HepG2 (cell line): ENCODE results near the gene ARL5B. TPM values are rescaled to one million over a fixed set of nuclear protein-coding genes. Genes with fewer than 3 reads are reported as not detected.

Experiments used
- CREB1 ChIP-seq, 2 experiments: fragments of 450-650 bp in 1 of 2; IDR thresholded peaks; 2 replicates each; pipeline ENCODE4 v1.6.1; 2016 to 2017; ENCODE audit warnings: control low read depth in 1 of 2, mild to moderate bottlenecking in 1 of 2, missing compliant biosample characterization in 1 of 2, missing genetic modification characterization in 1 of 2
- DPF2 ChIP-seq: sonication (generic); formaldehyde crosslinking; IDR thresholded peaks from 2 replicates; pipeline ENCODE4 v1.4.0; 2020; ENCODE audit warnings: mild to moderate bottlenecking, low read depth, missing genetic modification reagents, borderline replicate concordance
- GABPB1 ChIP-seq: IDR thresholded peaks from 2 replicates; pipeline ENCODE4 v1.6.1; 2016; ENCODE audit warnings: mild to moderate bottlenecking, missing genetic modification reagents, moderate library complexity, missing compliant biosample characterization
- HDAC1 ChIP-seq: sonication (generic); formaldehyde crosslinking; IDR thresholded peaks from 2 replicates; pipeline ENCODE4 v1.5.1; 2020; ENCODE audit warnings: mild to moderate bottlenecking, missing genetic modification reagents
- HOXA3 ChIP-seq: sonication (generic); formaldehyde crosslinking; IDR thresholded peaks from 2 replicates; pipeline ENCODE4 v1.5.0; 2020; ENCODE audit warnings: missing genetic modification reagents
- KDM5B ChIP-seq: sonication (generic); formaldehyde crosslinking; IDR thresholded peaks from 2 replicates; pipeline ENCODE4 v1.4.0; 2020; ENCODE audit warnings: missing genetic modification reagents, mild to moderate bottlenecking, borderline replicate concordance
- PAF1 ChIP-seq: IDR thresholded peaks from 2 replicates; pipeline ENCODE4 v1.6.1; 2016; ENCODE audit warnings: missing genetic modification reagents, missing compliant biosample characterization
- RBAK ChIP-seq: sonication (generic); formaldehyde crosslinking; IDR thresholded peaks from 2 replicates; pipeline ENCODE4 v1.5.1; 2020; ENCODE audit warnings: mild to moderate bottlenecking, missing genetic modification reagents
- TCF12 ChIP-seq, 2 experiments: fragments of 450-650 bp in 1 of 2; sonication (generic) in 1 of 2; formaldehyde crosslinking in 1 of 2; IDR thresholded peaks; 2 replicates each; pipeline versions ENCODE4 v1.6.1 to v1.8.0; 2017 to 2022; ENCODE audit warnings: antibody characterized with exemption in 1 of 2, mild to moderate bottlenecking in 1 of 2, missing genetic modification reagents in 1 of 2, moderate library complexity in 1 of 2
- ZBTB7B ChIP-seq: sonication (generic); formaldehyde crosslinking; IDR thresholded peaks from 2 replicates; pipeline ENCODE4 v1.4.0; 2020; ENCODE audit warnings: missing genetic modification reagents
- ZSCAN25 ChIP-seq: sonication (generic); formaldehyde crosslinking; IDR thresholded peaks from 2 replicates; pipeline ENCODE4 v1.8.0; 2022; ENCODE audit warnings: mild to moderate bottlenecking, missing genetic modification reagents
- ZSCAN31 ChIP-seq: sonication (generic); formaldehyde crosslinking; IDR thresholded peaks from 2 replicates; pipeline ENCODE4 v1.5.0; 2020; ENCODE audit warnings: low read depth, mild to moderate bottlenecking, missing genetic modification reagents
- polyA plus RNA-seq, 8 experiments: library from polyadenylated mRNA; depleted of rRNA in 3 of 8; stranded (reverse) in 7 of 8; unstranded in 1 of 8; fragments of >200 nt; fragmentation: Illumina TruSeq in 4 of 8; extraction: Trizol in 4 of 8; gene quantifications; 2 replicates each; pipeline versions ENCODE4 v1.2.1 to v1.2.3, GENCODE V29; 2011 to 2016; ENCODE audit warnings: low read depth in 4 of 8, missing spikeins in 1 of 8, mixed read lengths in 1 of 8; ENCODE audit not compliant: insufficient read depth in 1 of 8
- total RNA-seq, 5 experiments: library from RNA; depleted of rRNA; stranded (reverse); fragments of >200 nt; fragmentation: Illumina TruSeq; extraction: Trizol; gene quantifications; 2 replicates each; pipeline ENCODE4 v1.2.3, GENCODE V29; 2016; ENCODE audit warnings: low read depth in 1 of 5
- TF ChIP-seq, protein P1 (sequence below): sonication (generic); formaldehyde crosslinking; IDR thresholded peaks from 2 replicates; pipeline ENCODE4 v1.4.0; 2020; ENCODE audit warnings: missing genetic modification reagents
- TF ChIP-seq, protein P2 (sequence below): sonication (generic); formaldehyde crosslinking; IDR thresholded peaks from 2 replicates; pipeline ENCODE4 v1.4.0; 2020; ENCODE audit warnings: mild to moderate bottlenecking, missing genetic modification reagents
- TF ChIP-seq, protein P3 (sequence below): sonication (generic); formaldehyde crosslinking; conservative IDR thresholded peaks from 2 replicates; pipeline ENCODE4 v1.4.0; 2020; ENCODE audit warnings: missing genetic modification reagents
- TF ChIP-seq, protein P4 (sequence below): sonication (generic); formaldehyde crosslinking; IDR thresholded peaks from 2 replicates; pipeline ENCODE4 v1.4.0; 2020; ENCODE audit warnings: mild to moderate bottlenecking, missing genetic modification reagents
- TF ChIP-seq, protein P5 (sequence below): sonication (generic); formaldehyde crosslinking; IDR thresholded peaks from 2 replicates; pipeline ENCODE4 v1.5.1; 2020; ENCODE audit warnings: mild to moderate bottlenecking, missing genetic modification reagents, moderate library complexity

ARL5B gene
- total and polyA plus RNA-seq, 2 of the 13 experiments (the other 11 are each of a cell fraction or from before 2014, with no cell fraction given), result 26.6 to 32.7 TPM

DNA sequence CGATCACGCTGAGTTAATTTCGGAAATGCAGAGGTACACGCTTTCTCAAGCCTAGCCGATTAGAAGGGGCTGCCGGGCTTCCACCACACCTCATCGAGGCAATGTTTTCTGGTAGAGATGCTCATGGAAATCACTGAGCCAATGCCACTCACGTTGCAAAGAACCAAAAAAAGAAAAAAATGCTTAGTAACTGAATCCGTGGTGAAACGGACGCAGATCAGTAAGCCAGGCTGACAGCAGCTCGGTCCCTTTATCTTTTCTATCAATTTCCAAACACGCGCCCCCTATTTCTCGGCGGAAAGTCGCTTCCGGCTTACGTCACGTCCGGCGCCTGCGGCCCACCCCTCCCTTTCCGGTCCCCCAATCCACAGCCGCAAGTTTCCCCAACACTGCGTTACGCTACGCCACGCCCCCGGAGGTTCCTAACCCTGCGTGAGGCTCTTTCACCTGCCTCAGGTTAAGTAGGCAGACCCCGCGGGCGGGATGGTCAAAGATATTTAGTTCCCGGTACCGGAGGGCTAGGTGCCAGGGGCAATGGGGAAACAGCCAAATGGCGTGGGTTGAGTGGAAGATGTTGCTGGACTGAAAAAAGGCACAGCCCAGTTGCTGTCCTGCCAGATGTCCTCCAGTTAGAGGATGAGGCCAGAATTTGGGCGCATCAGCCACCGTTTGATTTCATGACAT lies 7.8 kb upstream of the ARL5B start, which contains the start of gene NSUN6 (continued):
- TF ChIP-seq, protein P1, sequence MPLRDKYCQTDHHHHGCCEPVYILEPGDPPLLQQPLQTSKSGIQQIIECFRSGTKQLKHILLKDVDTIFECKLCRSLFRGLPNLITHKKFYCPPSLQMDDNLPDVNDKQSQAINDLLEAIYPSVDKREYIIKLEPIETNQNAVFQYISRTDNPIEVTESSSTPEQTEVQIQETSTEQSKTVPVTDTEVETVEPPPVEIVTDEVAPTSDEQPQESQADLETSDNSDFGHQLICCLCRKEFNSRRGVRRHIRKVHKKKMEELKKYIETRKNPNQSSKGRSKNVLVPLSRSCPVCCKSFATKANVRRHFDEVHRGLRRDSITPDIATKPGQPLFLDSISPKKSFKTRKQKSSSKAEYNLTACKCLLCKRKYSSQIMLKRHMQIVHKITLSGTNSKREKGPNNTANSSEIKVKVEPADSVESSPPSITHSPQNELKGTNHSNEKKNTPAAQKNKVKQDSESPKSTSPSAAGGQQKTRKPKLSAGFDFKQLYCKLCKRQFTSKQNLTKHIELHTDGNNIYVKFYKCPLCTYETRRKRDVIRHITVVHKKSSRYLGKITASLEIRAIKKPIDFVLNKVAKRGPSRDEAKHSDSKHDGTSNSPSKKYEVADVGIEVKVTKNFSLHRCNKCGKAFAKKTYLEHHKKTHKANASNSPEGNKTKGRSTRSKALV (CRISPR knock-in tag), result no peak
- peak; percentile 86; the same call in 1 of the 2 replicates for TF ChIP-seq HOXA3 (CRISPR knock-in tag)
- peak; percentile 74; the same call in 1 of the 2 replicates for TF ChIP-seq KDM5B (CRISPR knock-in tag)
- TF ChIP-seq CREB1 (IDR thresholded peaks at IDR 0.05), result peak; percentile 96
- TF ChIP-seq CREB1 (CRISPR knock-in tag; IDR thresholded peaks at IDR 0.05), result peak; percentile 98
- TF ChIP-seq, protein P2, sequence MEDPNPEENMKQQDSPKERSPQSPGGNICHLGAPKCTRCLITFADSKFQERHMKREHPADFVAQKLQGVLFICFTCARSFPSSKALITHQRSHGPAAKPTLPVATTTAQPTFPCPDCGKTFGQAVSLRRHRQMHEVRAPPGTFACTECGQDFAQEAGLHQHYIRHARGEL (CRISPR knock-in tag), result 0 out of 2 replicates have a peak, but pooled peaks have one; percentile 48
- no peak for TF ChIP-seq DPF2
- TF ChIP-seq, protein P3, sequence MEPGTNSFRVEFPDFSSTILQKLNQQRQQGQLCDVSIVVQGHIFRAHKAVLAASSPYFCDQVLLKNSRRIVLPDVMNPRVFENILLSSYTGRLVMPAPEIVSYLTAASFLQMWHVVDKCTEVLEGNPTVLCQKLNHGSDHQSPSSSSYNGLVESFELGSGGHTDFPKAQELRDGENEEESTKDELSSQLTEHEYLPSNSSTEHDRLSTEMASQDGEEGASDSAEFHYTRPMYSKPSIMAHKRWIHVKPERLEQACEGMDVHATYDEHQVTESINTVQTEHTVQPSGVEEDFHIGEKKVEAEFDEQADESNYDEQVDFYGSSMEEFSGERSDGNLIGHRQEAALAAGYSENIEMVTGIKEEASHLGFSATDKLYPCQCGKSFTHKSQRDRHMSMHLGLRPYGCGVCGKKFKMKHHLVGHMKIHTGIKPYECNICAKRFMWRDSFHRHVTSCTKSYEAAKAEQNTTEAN (CRISPR knock-in tag), result no peak
- TF ChIP-seq HDAC1 (CRISPR knock-in tag), result peak; percentile 75; the same call in 1 of the 2 replicates
- TF ChIP-seq PAF1, result no peak
- TF ChIP-seq, protein P4, sequence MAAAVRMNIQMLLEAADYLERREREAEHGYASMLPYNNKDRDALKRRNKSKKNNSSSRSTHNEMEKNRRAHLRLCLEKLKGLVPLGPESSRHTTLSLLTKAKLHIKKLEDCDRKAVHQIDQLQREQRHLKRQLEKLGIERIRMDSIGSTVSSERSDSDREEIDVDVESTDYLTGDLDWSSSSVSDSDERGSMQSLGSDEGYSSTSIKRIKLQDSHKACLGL (CRISPR knock-in tag), result peak; percentile 40; the same call in 1 of the 2 replicates
- no peak for TF ChIP-seq TCF12 (IDR thresholded peaks at IDR 0.05)
- TF ChIP-seq TCF12 (CRISPR knock-in tag; IDR thresholded peaks at IDR 0.05), result no peak
- no peak for TF ChIP-seq ZSCAN25
- peak; percentile 56; the same call in 1 of the 2 replicates for TF ChIP-seq ZSCAN31 (CRISPR knock-in tag)
- TF ChIP-seq RBAK, result no peak
- no peak for TF ChIP-seq ZBTB7B
- TF ChIP-seq GABPB1 (CRISPR knock-in tag), result peak; percentile 98
- TF ChIP-seq, protein P5, sequence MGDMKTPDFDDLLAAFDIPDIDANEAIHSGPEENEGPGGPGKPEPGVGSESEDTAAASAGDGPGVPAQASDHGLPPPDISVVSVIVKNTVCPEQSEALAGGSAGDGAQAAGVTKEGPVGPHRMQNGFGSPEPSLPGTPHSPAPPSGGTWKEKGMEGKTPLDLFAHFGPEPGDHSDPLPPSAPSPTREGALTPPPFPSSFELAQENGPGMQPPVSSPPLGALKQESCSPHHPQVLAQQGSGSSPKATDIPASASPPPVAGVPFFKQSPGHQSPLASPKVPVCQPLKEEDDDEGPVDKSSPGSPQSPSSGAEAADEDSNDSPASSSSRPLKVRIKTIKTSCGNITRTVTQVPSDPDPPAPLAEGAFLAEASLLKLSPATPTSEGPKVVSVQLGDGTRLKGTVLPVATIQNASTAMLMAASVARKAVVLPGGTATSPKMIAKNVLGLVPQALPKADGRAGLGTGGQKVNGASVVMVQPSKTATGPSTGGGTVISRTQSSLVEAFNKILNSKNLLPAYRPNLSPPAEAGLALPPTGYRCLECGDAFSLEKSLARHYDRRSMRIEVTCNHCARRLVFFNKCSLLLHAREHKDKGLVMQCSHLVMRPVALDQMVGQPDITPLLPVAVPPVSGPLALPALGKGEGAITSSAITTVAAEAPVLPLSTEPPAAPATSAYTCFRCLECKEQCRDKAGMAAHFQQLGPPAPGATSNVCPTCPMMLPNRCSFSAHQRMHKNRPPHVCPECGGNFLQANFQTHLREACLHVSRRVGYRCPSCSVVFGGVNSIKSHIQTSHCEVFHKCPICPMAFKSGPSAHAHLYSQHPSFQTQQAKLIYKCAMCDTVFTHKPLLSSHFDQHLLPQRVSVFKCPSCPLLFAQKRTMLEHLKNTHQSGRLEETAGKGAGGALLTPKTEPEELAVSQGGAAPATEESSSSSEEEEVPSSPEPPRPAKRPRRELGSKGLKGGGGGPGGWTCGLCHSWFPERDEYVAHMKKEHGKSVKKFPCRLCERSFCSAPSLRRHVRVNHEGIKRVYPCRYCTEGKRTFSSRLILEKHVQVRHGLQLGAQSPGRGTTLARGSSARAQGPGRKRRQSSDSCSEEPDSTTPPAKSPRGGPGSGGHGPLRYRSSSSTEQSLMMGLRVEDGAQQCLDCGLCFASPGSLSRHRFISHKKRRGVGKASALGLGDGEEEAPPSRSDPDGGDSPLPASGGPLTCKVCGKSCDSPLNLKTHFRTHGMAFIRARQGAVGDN (CRISPR knock-in tag), result peak; percentile 90
